H1 (cell line): Measurements from ENCODE around the gene PTPRD. TPM values are rescaled to one million over a fixed set of nuclear protein-coding genes. Genes with fewer than 3 reads are reported as not detected.

ENCODE experiments used
- CTCF ChIA-PET: fragments of 300-600 bp; sonication (Branson Sonifier 250); formaldehyde crosslinking; loops from one replicate; lab custom pipeline; 2021; ENCODE audit not compliant: partially characterized antibody; lab: Charles Lee
- POLR2A ChIA-PET: fragments of 300-600 bp; sonication (Branson Sonifier 250); formaldehyde crosslinking; loops from one replicate; lab custom pipeline; 2021; ENCODE audit warnings: inconsistent platforms; ENCODE audit not compliant: partially characterized antibody; lab: Charles Lee
- DNase-seq, 2 experiments: peaks; one replicate each; pipeline versions ENCODE4 v3.0.0 to v3.0.0-alpha.2; 2010 to 2022; ENCODE audit warnings: low spot score in 2 of 2, low read depth in 1 of 2, mixed read lengths in 1 of 2
- FAIRE-seq: peaks from 2 replicates; lab custom pipeline; 2011; peaks lifted over from hg19 to GRCh38; lab: Jason Lieb, UNC
- H2AFZ ChIP-seq: 2 replicates; pipeline ENCODE4 v1.8.1; 2012; ENCODE audit warnings: low read length, inconsistent platforms
- H2AK5ac ChIP-seq: 2 replicates; pipeline ENCODE4 v1.6.1; 2013; ENCODE audit warnings: low read depth, low read length
- H2BK120ac ChIP-seq: replicated peaks from 2 replicates; pipeline ENCODE3; 2013; ENCODE audit warnings: low read depth, low read length, inconsistent platforms
- H2BK12ac ChIP-seq: 2 replicates; pipeline ENCODE4 v1.6.1; 2013; ENCODE audit warnings: low read depth, low read length
- H2BK15ac ChIP-seq: 2 replicates; pipeline ENCODE4 v1.6.1; 2013; ENCODE audit warnings: low read length
- H2BK20ac ChIP-seq: 2 replicates; pipeline ENCODE4 v1.6.1; 2013; ENCODE audit warnings: low read length
- H2BK5ac ChIP-seq: 2 replicates; pipeline ENCODE4 v1.6.1; 2013; ENCODE audit warnings: low read depth, low read length
- H3K14ac ChIP-seq: 2 replicates; pipeline ENCODE4 v1.6.1; 2013; ENCODE audit warnings: inconsistent platforms; ENCODE audit not compliant: insufficient read length
- H3K18ac ChIP-seq: 2 replicates; pipeline ENCODE4 v1.6.1; 2013; ENCODE audit warnings: low read length; ENCODE audit errors: extremely low read depth
- H3K23ac ChIP-seq: 2 replicates; pipeline ENCODE4 v1.6.1; 2013; ENCODE audit warnings: inconsistent platforms; ENCODE audit not compliant: insufficient read length
- H3K23me2 ChIP-seq: 2 replicates; pipeline ENCODE4 v1.6.1; 2013; ENCODE audit warnings: low read depth, low read length
- H3K27ac ChIP-seq: 2 replicates; pipeline ENCODE4 v1.6.1; 2011; ENCODE audit warnings: low read depth, low read length, inconsistent platforms
- H3K27me3 ChIP-seq, 4 experiments: replicated peaks in 1 of 4; 1 replicate in 1 of 4; 2 replicates in 3 of 4; pipeline versions ENCODE4 v1.6.1 to v1.8.1; 2011 to 2013; ENCODE audit warnings: low read length in 3 of 4, mild to moderate bottlenecking in 3 of 4, inconsistent platforms in 2 of 4, mixed read lengths in 2 of 4, moderate library complexity in 1 of 4; ENCODE audit not compliant: control insufficient read depth in 3 of 4, insufficient read depth in 3 of 4; ENCODE audit errors: extremely low read depth in 1 of 4
- H3K36me3 ChIP-seq, 4 experiments: 2 replicates each; pipeline versions ENCODE4 v1.6.1 to v1.8.1; 2011 to 2013; ENCODE audit warnings: mild to moderate bottlenecking in 4 of 4, low read length in 3 of 4, moderate library complexity in 2 of 4, control low read depth in 1 of 4, inconsistent platforms in 1 of 4; ENCODE audit not compliant: insufficient read depth in 4 of 4, control insufficient read depth in 2 of 4
- H3K4ac ChIP-seq: replicated peaks from 2 replicates; pipeline ENCODE3; 2013; ENCODE audit warnings: low read length, low read depth, mixed read lengths, inconsistent platforms; ENCODE audit not compliant: insufficient read length
- H3K4me1 ChIP-seq, 4 experiments: replicated peaks in 1 of 4; 1 replicate in 1 of 4; 2 replicates in 3 of 4; pipeline versions ENCODE4 v1.6.1 to v1.8.1; 2011 to 2013; ENCODE audit warnings: low read length in 3 of 4, inconsistent platforms in 2 of 4, mixed read lengths in 1 of 4; ENCODE audit not compliant: insufficient read depth in 4 of 4, control insufficient read depth in 3 of 4
- H3K4me2 ChIP-seq, 2 experiments: 2 replicates each; pipeline versions ENCODE4 v1.6.1 to v1.8.1; 2011 to 2013; ENCODE audit warnings: low read depth in 2 of 2, low read length in 2 of 2, control low read depth in 1 of 2, inconsistent platforms in 1 of 2, mild to moderate bottlenecking in 1 of 2; ENCODE audit not compliant: insufficient read depth in 1 of 2
- H3K4me3 ChIP-seq, 4 experiments: fragments of 200-600, 300-600 bp in 1 of 4; sonication (generic), shearing (Covaris generic), sonication (Bioruptor Twin) in 1 of 4; 2 replicates each; pipeline versions ENCODE4 v1.5.1 to v1.8.1; 2011 to 2016; ENCODE audit warnings: low read length in 4 of 4, low read depth in 3 of 4, control low read depth in 2 of 4, inconsistent platforms in 2 of 4, mild to moderate bottlenecking in 2 of 4, mixed read lengths in 1 of 4, moderate library complexity in 1 of 4; ENCODE audit not compliant: insufficient read depth in 2 of 4; ENCODE audit errors: extremely low read depth in 1 of 4
- H3K56ac ChIP-seq: replicated peaks from 2 replicates; pipeline ENCODE3; 2013; ENCODE audit warnings: low read depth, mild to moderate bottlenecking, mixed read lengths, low read length, inconsistent platforms; ENCODE audit not compliant: insufficient read length
- H3K79me1 ChIP-seq: 2 replicates; pipeline ENCODE4 v1.6.1; 2013; ENCODE audit warnings: low read depth, low read length, control low read depth
- H3K79me2 ChIP-seq, 2 experiments: 2 replicates each; pipeline versions ENCODE4 v1.6.1 to v1.8.1; 2012 to 2013; ENCODE audit warnings: low read length in 2 of 2, mild to moderate bottlenecking in 2 of 2, inconsistent platforms in 1 of 2; ENCODE audit not compliant: insufficient read depth in 2 of 2, control insufficient read depth in 1 of 2
- H3K9ac ChIP-seq, 4 experiments: replicated peaks in 1 of 4; 1 replicate in 1 of 4; 2 replicates in 3 of 4; pipeline versions ENCODE4 v1.6.1 to v1.8.1; 2011 to 2013; ENCODE audit warnings: low read depth in 3 of 4, low read length in 3 of 4, control low read depth in 2 of 4, mild to moderate bottlenecking in 2 of 4, moderate library complexity in 2 of 4, inconsistent platforms in 1 of 4; ENCODE audit errors: extremely low read depth in 1 of 4
- H3K9me3 ChIP-seq, 2 experiments: 2 replicates each; pipeline versions ENCODE4 v1.6.1 to v1.8.1; 2012 to 2013; ENCODE audit warnings: mild to moderate bottlenecking in 2 of 2, moderate library complexity in 2 of 2, control low read depth in 1 of 2, inconsistent platforms in 1 of 2, low read depth in 1 of 2, low read length in 1 of 2, mixed read lengths in 1 of 2; ENCODE audit not compliant: insufficient read depth in 2 of 2
- H4K20me1 ChIP-seq, 2 experiments: replicated peaks in 1 of 2; 2 replicates each; pipeline versions ENCODE3 to v1.8.1; 2011 to 2013; ENCODE audit warnings: inconsistent platforms in 2 of 2, low read length in 2 of 2, mild to moderate bottlenecking in 1 of 2; ENCODE audit not compliant: insufficient read depth in 2 of 2, control insufficient read depth in 1 of 2
- H4K5ac ChIP-seq: 2 replicates; pipeline ENCODE4 v1.6.1; 2013; ENCODE audit warnings: low read length, low read depth, mixed read lengths, inconsistent platforms; ENCODE audit not compliant: insufficient read length
- H4K8ac ChIP-seq: 2 replicates; pipeline ENCODE4 v1.8.0; 2013; ENCODE audit warnings: mild to moderate bottlenecking, moderate library complexity, low read length, inconsistent platforms; ENCODE audit not compliant: insufficient read depth; ENCODE audit errors: extremely low read depth
- H4K91ac ChIP-seq: replicated peaks from 2 replicates; pipeline ENCODE3; 2013; ENCODE audit warnings: low read length, mixed read lengths, inconsistent platforms; ENCODE audit not compliant: insufficient read length
- CBX5 ChIP-seq: fragments of 300-800, 300-1000 bp; sonication (generic); IDR thresholded peaks from 2 replicates; pipeline ENCODE4 v1.7.1; 2016; ENCODE audit warnings: antibody characterized with exemption, low read length, low read depth
- CHD1 ChIP-seq: IDR thresholded peaks from 2 replicates; pipeline ENCODE4 v1.6.1; 2012; ENCODE audit warnings: low read depth, low read length, improper control_type of control experiment
- EZH2 ChIP-seq: fragments of 200-600 bp; sonication (generic); IDR thresholded peaks from 2 replicates; pipeline ENCODE4 v1.7.1; 2012; ENCODE audit warnings: low read depth, mild to moderate bottlenecking, moderate library complexity, low read length, inconsistent platforms; ENCODE audit not compliant: severe bottlenecking
- GABPA ChIP-seq: IDR thresholded peaks from 2 replicates; pipeline ENCODE4 v1.6.1; 2011; ENCODE audit warnings: mild to moderate bottlenecking, low read length, moderate library complexity, borderline replicate concordance; ENCODE audit not compliant: insufficient read depth
- HDAC2 ChIP-seq, 2 experiments: fragments of 300-600 bp in 1 of 2; sonication (generic) in 1 of 2; IDR thresholded peaks; 2 replicates each; pipeline ENCODE4 v1.6.1; 2011 to 2012; ENCODE audit warnings: low read depth in 2 of 2, low read length in 2 of 2, mild to moderate bottlenecking in 2 of 2, moderate library complexity in 2 of 2, borderline replicate concordance in 1 of 2, inconsistent platforms in 1 of 2
- KDM4A ChIP-seq: IDR thresholded peaks from one replicate; pipeline ENCODE4 v1.7.1; 2012; ENCODE audit warnings: low read depth, mild to moderate bottlenecking, moderate library complexity, low read length, inconsistent platforms; ENCODE audit not compliant: severe bottlenecking
- PHF8 ChIP-seq: fragments of 200-600 bp; sonication (generic); conservative IDR thresholded peaks from 2 replicates; pipeline ENCODE4 v1.7.1; 2012; ENCODE audit warnings: low read depth, mild to moderate bottlenecking, inconsistent platforms, low read length, moderate library complexity
- RAD21 ChIP-seq, 2 experiments: IDR thresholded peaks in 1 of 2; conservative IDR thresholded peaks in 1 of 2; 2 replicates each; pipeline ENCODE4 v1.6.1; 2011; ENCODE audit warnings: low read depth in 2 of 2, low read length in 2 of 2, improper control_type of control experiment in 1 of 2, inconsistent platforms in 1 of 2, mild to moderate bottlenecking in 1 of 2, moderate library complexity in 1 of 2
- RFX5 ChIP-seq: IDR thresholded peaks from 2 replicates; pipeline ENCODE4 v1.6.1; 2011; ENCODE audit warnings: low read depth, low read length, improper control_type of control experiment, borderline replicate concordance
- SP1 ChIP-seq: IDR thresholded peaks from 2 replicates; pipeline ENCODE4 v1.6.1; 2011; ENCODE audit warnings: low read depth, low read length
- TAF7 ChIP-seq: optimal IDR thresholded peaks from 2 replicates; pipeline ENCODE3; 2011; ENCODE audit warnings: low read depth, mild to moderate bottlenecking, inconsistent platforms, low read length, moderate library complexity, borderline replicate concordance
- TEAD4 ChIP-seq: IDR thresholded peaks from 2 replicates; pipeline ENCODE4 v1.6.1; 2012; ENCODE audit warnings: low read depth, low read length, inconsistent platforms, mixed read lengths
- WGBS, 2 experiments: shearing (Covaris generic) in 1 of 2; methylation state at CpG; one replicate each; pipeline versions ENCODE4 v1.1.6 to v1.1.7; 2013 to 2015; ENCODE audit warnings: low lambda C conversion rate in 2 of 2, mixed read lengths in 2 of 2, inconsistent platforms in 1 of 2, low coverage in 1 of 2, missing lambda C conversion rate in 1 of 2; ENCODE audit not compliant: insufficient replicate concordance in 2 of 2, insufficient coverage in 1 of 2, insufficient read length in 1 of 2; ENCODE audit errors: extremely low coverage in 1 of 2, missing lambda C conversion rate in 1 of 2; 5-methylcytosine and 5-hydroxymethylcytosine counted together
- polyA plus RNA-seq, 7 experiments: library from polyadenylated mRNA; depleted of rRNA in 3 of 7; stranded (reverse) in 5 of 7; unstranded in 2 of 7; fragments of >200 nt in 5 of 7; fragments of 200-250 nt in 2 of 7; gene quantifications; 1 replicate in 5 of 7; 2 replicates in 1 of 7; 4 replicates in 1 of 7; pipeline versions ENCODE4 v1.2.1 to v1.2.3, GENCODE V29; 2011 to 2013; ENCODE audit warnings: missing spikeins in 2 of 7, mixed read lengths in 2 of 7
- total RNA-seq: library from RNA; stranded (reverse); fragmentation: NEBNext Ultra II Directional; extraction: Animal tissue kit (Norgen Biotek cat#: 25700); gene quantifications from 2 replicates; pipeline ENCODE4 v1.2.1, GENCODE V29; 2021

Gene PTPRD
- total and polyA plus RNA-seq, 2 of the 8 experiments (the other 6 are each of a cell fraction or from before 2014, with no cell fraction given) = 17.2 to 77.0 TPM

- H3K23ac ChIP-seq = no peak overlapping the region
- H3K4ac ChIP-seq = no peak overlapping the region
- H3K4me2 ChIP-seq = no peak overlapping the region
- 92% methylated on average over 5 of the region's 5 CpGs; no CpG with 5 or more reads in 1 of the 2 experiments for WGBS, 2 experiments
- H2BK12ac ChIP-seq = no peak overlapping the region
- ChIA-PET POLR2A (no interaction called here), CTCF (no interaction called here)
- no peaks in the 10 kb centered on the region for H3K23me2 ChIP-seq
- no peaks in the 10 kb centered on the region for H3K4me1 ChIP-seq
- DNase-seq (no peak), FAIRE-seq (no peak)
- H2AFZ ChIP-seq = no peak overlapping the region
- no peaks in the 10 kb centered on the region; a peak in 1 of 8 replicates for H3K36me3 ChIP-seq
- no peak overlapping the region for H4K91ac ChIP-seq
- no peaks in the 10 kb centered on the region for H3K79me2 ChIP-seq
- H4K20me1 ChIP-seq = no peaks in the 10 kb centered on the region
- no peak overlapping the region for H3K9ac ChIP-seq
- H4K8ac ChIP-seq = no peak overlapping the region
- H3K56ac ChIP-seq = no peak overlapping the region
- H2AK5ac ChIP-seq = no peak overlapping the region
- no peak overlapping the region for H3K18ac ChIP-seq
- H2BK120ac ChIP-seq = no peak overlapping the region
- H3K4me3 ChIP-seq = no peak overlapping the region
- no peak overlapping the region for H3K27ac ChIP-seq
- no peaks in the 10 kb centered on the region for H3K9me3 ChIP-seq
- no peak overlapping the region for H2BK20ac ChIP-seq
- H2BK5ac ChIP-seq = no peak overlapping the region
- no peak overlapping the region for H4K5ac ChIP-seq
- H3K14ac ChIP-seq = no peak overlapping the region
- H3K79me1 ChIP-seq = no peaks in the 10 kb centered on the region
- TF ChIP-seq KDM4A (no peak), CHD1 (no peak), TEAD4 (no peak), CBX5 (no peak), TAF7 (no peak), GABPA (no peak), SP1 (no peak), EZH2 (no peak), RAD21 (IDR thresholded peaks at IDR 0.05 in 1 of 2, conservative IDR thresholded peaks at IDR 0.05 in 1 of 2; ENCODE audit: low read depth in 2 of 2, low read length in 2 of 2) (no peak), HDAC2 (IDR thresholded peaks at IDR 0.05; ENCODE audit: borderline replicate concordance in 1 of 2, low read depth in 2 of 2, low read length in 2 of 2) (no peak), PHF8 (no peak), RFX5 (no peak)
- TF ChIP-seq, all 59 proteins: peak for 0
- H2BK15ac ChIP-seq = no peak overlapping the region
- no peaks in the 10 kb centered on the region for H3K27me3 ChIP-seq
Measured at GRCh38 chr9:8457055-8457454, 2155.7 kb downstream of the PTPRD start.
